Sigmoid colon (tissue), 3 donors: ENCODE data around the gene RS1.

Experiments
- POLR2A ChIP-seq, 2 donors: fragments of 450-650 bp; IDR thresholded peaks; one replicate each; pipeline ENCODE4 v1.6.1; 2016; ENCODE audit warnings: antibody characterized with exemption in 2 of 2, mild to moderate bottlenecking in 2 of 2, moderate library complexity in 2 of 2
- TF ChIP-seq, protein P1 (sequence below), 4 experiments: fragments of 450-650 bp in 3 of 4; fragments of 200-600 bp in 1 of 4; IDR thresholded peaks; one replicate each; pipeline ENCODE4 v1.5.1; 2016 to 2019; ENCODE audit warnings: antibody characterized with exemption in 4 of 4, mild to moderate bottlenecking in 3 of 4, moderate library complexity in 2 of 4

GRCh38 chrX:18643243-18643642 is 28.7 kb downstream of the RS1 start:
- TF ChIP-seq, protein P1, sequence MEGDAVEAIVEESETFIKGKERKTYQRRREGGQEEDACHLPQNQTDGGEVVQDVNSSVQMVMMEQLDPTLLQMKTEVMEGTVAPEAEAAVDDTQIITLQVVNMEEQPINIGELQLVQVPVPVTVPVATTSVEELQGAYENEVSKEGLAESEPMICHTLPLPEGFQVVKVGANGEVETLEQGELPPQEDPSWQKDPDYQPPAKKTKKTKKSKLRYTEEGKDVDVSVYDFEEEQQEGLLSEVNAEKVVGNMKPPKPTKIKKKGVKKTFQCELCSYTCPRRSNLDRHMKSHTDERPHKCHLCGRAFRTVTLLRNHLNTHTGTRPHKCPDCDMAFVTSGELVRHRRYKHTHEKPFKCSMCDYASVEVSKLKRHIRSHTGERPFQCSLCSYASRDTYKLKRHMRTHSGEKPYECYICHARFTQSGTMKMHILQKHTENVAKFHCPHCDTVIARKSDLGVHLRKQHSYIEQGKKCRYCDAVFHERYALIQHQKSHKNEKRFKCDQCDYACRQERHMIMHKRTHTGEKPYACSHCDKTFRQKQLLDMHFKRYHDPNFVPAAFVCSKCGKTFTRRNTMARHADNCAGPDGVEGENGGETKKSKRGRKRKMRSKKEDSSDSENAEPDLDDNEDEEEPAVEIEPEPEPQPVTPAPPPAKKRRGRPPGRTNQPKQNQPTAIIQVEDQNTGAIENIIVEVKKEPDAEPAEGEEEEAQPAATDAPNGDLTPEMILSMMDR (IDR thresholded peaks at IDR 0.05), result no peak
- TF ChIP-seq POLR2A (IDR thresholded peaks at IDR 0.05), result no peak
